Measurements from ENCODE around the gene TELO2.

TELO2 gene

GRCh38 chr16:1492923-1493745 lies at the start of gene TELO2 (continued):
- TF ChIP-seq KLF10 (tag by site-specific recombination; IDR thresholded peaks at IDR 0.05) (peak; percentile 39; the same call in 1 of the 2 replicates), MEIS1 (CRISPR knock-in tag; IDR thresholded peaks at IDR 0.05; ENCODE audit: borderline replicate concordance) (no peak), SP7 (tag by site-specific recombination; IDR thresholded peaks at IDR 0.05) (peak; percentile 39; the same call in 1 of the 2 replicates), ZSCAN16 (tag by site-specific recombination; IDR thresholded peaks at IDR 0.05) (no peak), ZNF350 (tag by site-specific recombination; IDR thresholded peaks at IDR 0.05) (no peak), ZNF398 (tag by site-specific recombination; IDR thresholded peaks at IDR 0.05) (peak; percentile 86), ZNF10 (tag by site-specific recombination; IDR thresholded peaks at IDR 0.05) (no peak), ATF2 (tag by site-specific recombination; IDR thresholded peaks at IDR 0.05; ENCODE audit: low read depth) (no peak), ZNF26 (tag by site-specific recombination; IDR thresholded peaks at IDR 0.05) (no peak), ZNF18 (tag by site-specific recombination; IDR thresholded peaks at IDR 0.05) (no peak), ZNF416 (tag by site-specific recombination; IDR thresholded peaks at IDR 0.05) (no peak), ZBTB49 (tag by site-specific recombination; IDR thresholded peaks at IDR 0.05; ENCODE audit: low read depth) (no peak), ZSCAN23 (tag by site-specific recombination; IDR thresholded peaks at IDR 0.05) (no peak), ZNF488 (tag by site-specific recombination; IDR thresholded peaks at IDR 0.05) (no peak), ZNF837 (tag by site-specific recombination; IDR thresholded peaks at IDR 0.05) (no peak), ZNF24 (tag by site-specific recombination; IDR thresholded peaks at IDR 0.05) (no peak), ZNF580 (tag by site-specific recombination; IDR thresholded peaks at IDR 0.05) (no peak), TCF7L2 (IDR thresholded peaks at IDR 0.05; ENCODE audit: borderline replicate concordance, low read depth, low read length) (no peak), ZNF221 (tag by site-specific recombination; IDR thresholded peaks at IDR 0.05; ENCODE audit: borderline replicate concordance) (no peak), ZNF626 (tag by site-specific recombination; IDR thresholded peaks at IDR 0.05) (no peak), ZXDB (tag by site-specific recombination; IDR thresholded peaks at IDR 0.05) (peak; percentile 56; the same call in 1 of the 2 replicates), WT1 (tag by site-specific recombination; IDR thresholded peaks at IDR 0.05) (no peak), ZNF529 (tag by site-specific recombination; IDR thresholded peaks at IDR 0.05; ENCODE audit: insufficient replicate concordance) (no peak), ZNF670 (tag by site-specific recombination; IDR thresholded peaks at IDR 0.05; ENCODE audit: low read depth) (no peak), ZNF777 (tag by site-specific recombination; IDR thresholded peaks at IDR 0.05; ENCODE audit: borderline replicate concordance) (no peak), ZNF521 (tag by site-specific recombination; IDR thresholded peaks at IDR 0.05) (no peak), ZNF843 (tag by site-specific recombination; IDR thresholded peaks at IDR 0.05) (no peak), TRIM28 (IDR thresholded peaks at IDR 0.05; ENCODE audit: borderline replicate concordance, low read length) (no peak), ZFP3 (tag by site-specific recombination; IDR thresholded peaks at IDR 0.05; ENCODE audit: low read depth) (no peak)
